OCI-LY3 (cell line): ENCODE measurements around the gene C1QTNF1.
A peak's percentile ranks its signal among the peaks of the same experiment; 100 is the strongest.

Experiments used
- CTCF ChIP-seq: fragments of 200-600, 300-600 bp; sonication (generic); IDR thresholded peaks from 2 replicates; pipeline ENCODE4 v1.5.1; 2014; ENCODE audit warnings: antibody characterized with exemption, low read length, low read depth
- EZH2phosphoT487 ChIP-seq: fragments of 200-600 bp; shearing (Covaris generic); IDR thresholded peaks from 2 replicates; pipeline ENCODE4 v1.6.1; 2018; ENCODE audit warnings: antibody characterized with exemption, mixed run types, low read depth

- TF ChIP-seq CTCF (peak; percentile 70), EZH2phosphoT487 (no peak)
Measured at GRCh38 chr17:79042421-79043190, 18.6 kb downstream of the C1QTNF1 start.
